Measurements from ENCODE around the gene GPR176.

The GPR176 gene

GRCh38 chr15:39801641-39802309 lies 118.3 kb downstream of the GPR176 start:
- FAIRE-seq = no peak

- FAIRE-seq = no peak
Measured at GRCh38 chr15:39799552-39800011, 120.5 kb downstream of the GPR176 start.

- no peak for FAIRE-seq
Measured at GRCh38 chr15:39798382-39798781, 121.7 kb downstream of the GPR176 start.

GRCh38 chr15:39797407-39797806 lies 122.7 kb downstream of the GPR176 start:
- no peak for FAIRE-seq

GRCh38 chr15:39796601-39797000 lies 123.5 kb downstream of the GPR176 start:
- no peak for FAIRE-seq

GRCh38 chr15:39795486-39795885 lies 124.6 kb downstream of the GPR176 start:
- FAIRE-seq = no peak

- no peak for FAIRE-seq
Measured at GRCh38 chr15:39794954-39795353, 125.1 kb downstream of the GPR176 start.

GRCh38 chr15:39793923-39794322 lies 126.1 kb downstream of the GPR176 start:
- no peak for FAIRE-seq

GRCh38 chr15:39792844-39793335 lies 127.2 kb downstream of the GPR176 start:
- FAIRE-seq = no peak

GRCh38 chr15:39792025-39792843 lies 127.8 kb downstream of the GPR176 start:
- no peak for FAIRE-seq

GRCh38 chr15:39789736-39790135 lies 130.3 kb downstream of the GPR176 start:
- no peak for FAIRE-seq

GRCh38 chr15:39788800-39789565 lies 131.1 kb downstream of the GPR176 start:
- no peak for FAIRE-seq

- no peak for FAIRE-seq
Measured at GRCh38 chr15:39788108-39788507, 132.0 kb downstream of the GPR176 start.

GRCh38 chr15:39787479-39787878 lies 132.6 kb downstream of the GPR176 start:
- no peak for FAIRE-seq

- FAIRE-seq = peak; percentile 60
Measured at GRCh38 chr15:39786447-39787056, 133.5 kb downstream of the GPR176 start.

- FAIRE-seq = no peak
Measured at GRCh38 chr15:39785841-39786240, 134.2 kb downstream of the GPR176 start.

- peak; percentile 9 for FAIRE-seq
Measured at GRCh38 chr15:39785139-39785538, 134.9 kb downstream of the GPR176 start.

GRCh38 chr15:39784638-39785037 lies 135.4 kb downstream of the GPR176 start:
- FAIRE-seq = no peak

- FAIRE-seq = no peak
Measured at GRCh38 chr15:39784125-39784524, 135.9 kb downstream of the GPR176 start.

- no peak for FAIRE-seq
Measured at GRCh38 chr15:39783244-39783820, 136.7 kb downstream of the GPR176 start.

- no peak for FAIRE-seq
Measured at GRCh38 chr15:39782441-39783138, 137.5 kb downstream of the GPR176 start, which contains the start of gene FSIP1. Gene FSIP1 (minus strand): TSS chr15:39782841. CDS start chr15:39776524, 6,317 bp downstream.

GRCh38 chr15:39781967-39782302 lies 138.1 kb downstream of the GPR176 start:
- no peak for FAIRE-seq
